ENCODE results near the gene GPHN.
A peak's percentile ranks its signal among the peaks of the same experiment; 100 is the strongest.

- TF ChIP-seq, protein P1, sequence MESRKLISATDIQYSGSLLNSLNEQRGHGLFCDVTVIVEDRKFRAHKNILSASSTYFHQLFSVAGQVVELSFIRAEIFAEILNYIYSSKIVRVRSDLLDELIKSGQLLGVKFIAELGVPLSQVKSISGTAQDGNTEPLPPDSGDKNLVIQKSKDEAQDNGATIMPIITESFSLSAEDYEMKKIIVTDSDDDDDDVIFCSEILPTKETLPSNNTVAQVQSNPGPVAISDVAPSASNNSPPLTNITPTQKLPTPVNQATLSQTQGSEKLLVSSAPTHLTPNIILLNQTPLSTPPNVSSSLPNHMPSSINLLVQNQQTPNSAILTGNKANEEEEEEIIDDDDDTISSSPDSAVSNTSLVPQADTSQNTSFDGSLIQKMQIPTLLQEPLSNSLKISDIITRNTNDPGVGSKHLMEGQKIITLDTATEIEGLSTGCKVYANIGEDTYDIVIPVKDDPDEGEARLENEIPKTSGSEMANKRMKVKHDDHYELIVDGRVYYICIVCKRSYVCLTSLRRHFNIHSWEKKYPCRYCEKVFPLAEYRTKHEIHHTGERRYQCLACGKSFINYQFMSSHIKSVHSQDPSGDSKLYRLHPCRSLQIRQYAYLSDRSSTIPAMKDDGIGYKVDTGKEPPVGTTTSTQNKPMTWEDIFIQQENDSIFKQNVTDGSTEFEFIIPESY (IDR thresholded peaks at IDR 0.05) = no peak
- TF ChIP-seq, protein P2, sequence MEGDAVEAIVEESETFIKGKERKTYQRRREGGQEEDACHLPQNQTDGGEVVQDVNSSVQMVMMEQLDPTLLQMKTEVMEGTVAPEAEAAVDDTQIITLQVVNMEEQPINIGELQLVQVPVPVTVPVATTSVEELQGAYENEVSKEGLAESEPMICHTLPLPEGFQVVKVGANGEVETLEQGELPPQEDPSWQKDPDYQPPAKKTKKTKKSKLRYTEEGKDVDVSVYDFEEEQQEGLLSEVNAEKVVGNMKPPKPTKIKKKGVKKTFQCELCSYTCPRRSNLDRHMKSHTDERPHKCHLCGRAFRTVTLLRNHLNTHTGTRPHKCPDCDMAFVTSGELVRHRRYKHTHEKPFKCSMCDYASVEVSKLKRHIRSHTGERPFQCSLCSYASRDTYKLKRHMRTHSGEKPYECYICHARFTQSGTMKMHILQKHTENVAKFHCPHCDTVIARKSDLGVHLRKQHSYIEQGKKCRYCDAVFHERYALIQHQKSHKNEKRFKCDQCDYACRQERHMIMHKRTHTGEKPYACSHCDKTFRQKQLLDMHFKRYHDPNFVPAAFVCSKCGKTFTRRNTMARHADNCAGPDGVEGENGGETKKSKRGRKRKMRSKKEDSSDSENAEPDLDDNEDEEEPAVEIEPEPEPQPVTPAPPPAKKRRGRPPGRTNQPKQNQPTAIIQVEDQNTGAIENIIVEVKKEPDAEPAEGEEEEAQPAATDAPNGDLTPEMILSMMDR (IDR thresholded peaks at IDR 0.05 in 2 of 3, conservative IDR thresholded peaks at IDR 0.05 in 1 of 3; ENCODE audit: control insufficient read depth in 2 of 3, extremely low read depth in 1 of 3, insufficient read depth in 1 of 3, low read depth in 3 of 3, low read length in 3 of 3) = no peak
- TF ChIP-seq LARP7 (IDR thresholded peaks at IDR 0.05) (no peak), USF1 (IDR thresholded peaks at IDR 0.05; ENCODE audit: borderline replicate concordance, extremely low read length, insufficient read depth, low read depth, low read length) (no peak), POLR2AphosphoS5 (IDR thresholded peaks at IDR 0.05; ENCODE audit: low read length) (no peak), MYC (IDR thresholded peaks at IDR 0.05; ENCODE audit: insufficient read depth, insufficient read length, insufficient replicate concordance, low read length, severe bottlenecking) (no peak), CUX1 (IDR thresholded peaks at IDR 0.05; ENCODE audit: insufficient replicate concordance, low read depth, low read length) (no peak), EP300 (IDR thresholded peaks at IDR 0.05; ENCODE audit: borderline replicate concordance in 1 of 2, control insufficient read depth in 1 of 2, low read depth in 2 of 2, low read length in 2 of 2) (peak in 1 of 2 experiments; percentile 53; a peak in 1 of 4 replicates), SIN3A (IDR thresholded peaks at IDR 0.05; ENCODE audit: low read depth, low read length) (no peak), USF2 (IDR thresholded peaks at IDR 0.05; ENCODE audit: borderline replicate concordance, low read depth, low read length) (no peak; the same call in 1 of the 2 replicates)
- TF ChIP-seq, protein P3, sequence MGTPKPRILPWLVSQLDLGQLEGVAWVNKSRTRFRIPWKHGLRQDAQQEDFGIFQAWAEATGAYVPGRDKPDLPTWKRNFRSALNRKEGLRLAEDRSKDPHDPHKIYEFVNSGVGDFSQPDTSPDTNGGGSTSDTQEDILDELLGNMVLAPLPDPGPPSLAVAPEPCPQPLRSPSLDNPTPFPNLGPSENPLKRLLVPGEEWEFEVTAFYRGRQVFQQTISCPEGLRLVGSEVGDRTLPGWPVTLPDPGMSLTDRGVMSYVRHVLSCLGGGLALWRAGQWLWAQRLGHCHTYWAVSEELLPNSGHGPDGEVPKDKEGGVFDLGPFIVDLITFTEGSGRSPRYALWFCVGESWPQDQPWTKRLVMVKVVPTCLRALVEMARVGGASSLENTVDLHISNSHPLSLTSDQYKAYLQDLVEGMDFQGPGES (IDR thresholded peaks at IDR 0.05) = no peak
Measured at GRCh38 chr14:66511849-66512248, 3.9 kb downstream of the GPHN start.
